HepG2 (cell line): ENCODE measurements around the gene NKX6-2. TPM values are rescaled to one million over a fixed set of nuclear protein-coding genes. Genes with fewer than 3 reads are reported as not detected.

Experiments
- ATAC-seq: fragments of 200-7000 bp; cut with Tn5 transposase; 3 replicates; pipeline ENCODE4 v1.9.1; 2020; ENCODE audit warnings: mild to moderate bottlenecking, moderate library complexity
- BruUV-seq: library from RNA; stranded (reverse); fragments of 400-500 nt; replicated peaks from 2 replicates; lab custom pipeline; 2021; lab: Mats Ljungman, UMichigan
- CTCF ChIA-PET: fragments of 300-600 bp; formaldehyde crosslinking; extraction: SDS; loops from one replicate; lab custom pipeline; 2021; ENCODE audit warnings: low total read pairs, inconsistent platforms, low intra/inter-chr PET ratio; lab: Yijun Ruan, JAX
- POLR2A ChIA-PET: fragments of 350-600 bp; sonication (Branson Sonifier 250); formaldehyde crosslinking; loops from one replicate; lab custom pipeline; 2020; ENCODE audit warnings: antibody characterized with exemption, inconsistent platforms; lab: Yijun Ruan, JAX
- DNase-seq: peaks from one replicate; pipeline ENCODE4 v3.0.0-alpha.2; 2015; ENCODE audit warnings: low spot score
- FAIRE-seq: peaks from 3 replicates; lab custom pipeline; 2011; peaks lifted over from hg19 to GRCh38; lab: Jason Lieb, UNC
- H2AFZ ChIP-seq: one replicate; pipeline ENCODE4 v1.6.1; 2011; ENCODE audit warnings: low read length, inconsistent platforms
- H3K27ac ChIP-seq: fragments of 300-600 bp; 3 replicates; pipeline ENCODE4 v1.8.0; 2011; ENCODE audit warnings: mixed run types, mild to moderate bottlenecking, mixed read lengths, low read length, inconsistent platforms; ENCODE audit not compliant: insufficient read depth; ENCODE audit errors: extremely low read length
- H3K27me3 ChIP-seq, 2 experiments: fragments of 200-600 bp in 1 of 2; 2 replicates in 1 of 2; 3 replicates in 1 of 2; pipeline versions ENCODE4 v1.6.0 to v1.8.0; 2011; ENCODE audit warnings: low read length in 2 of 2, mild to moderate bottlenecking in 2 of 2, moderate library complexity in 2 of 2, inconsistent platforms in 1 of 2; ENCODE audit not compliant: insufficient read depth in 2 of 2, control insufficient read depth in 1 of 2
- H3K36me3 ChIP-seq, 2 experiments: fragments of 200-600 bp in 1 of 2; replicated peaks in 1 of 2; 2 replicates in 1 of 2; 3 replicates in 1 of 2; pipeline versions ENCODE4 v1.5.1 to v1.8.0; 2011; ENCODE audit warnings: low read length in 2 of 2, inconsistent platforms in 1 of 2; ENCODE audit not compliant: insufficient read depth in 2 of 2, control insufficient read depth in 1 of 2
- H3K4me1 ChIP-seq: 2 replicates; pipeline ENCODE4 v1.5.1; 2012; ENCODE audit warnings: low read length, inconsistent platforms; ENCODE audit not compliant: insufficient read depth
- H3K4me2 ChIP-seq: 2 replicates; pipeline ENCODE4 v1.6.0; 2011; ENCODE audit warnings: low read depth, low read length, inconsistent platforms
- H3K4me3 ChIP-seq, 3 experiments: fragments of 200-600 bp in 1 of 3; sonication (generic), shearing (Covaris generic) in 1 of 3; replicated peaks in 1 of 3; 2 replicates each; pipeline ENCODE4 v1.5.1; 2011 to 2016; ENCODE audit warnings: low read length in 3 of 3, inconsistent platforms in 2 of 3, low read depth in 2 of 3, mild to moderate bottlenecking in 2 of 3, control low read depth in 1 of 3, mixed read lengths in 1 of 3; ENCODE audit not compliant: insufficient read depth in 1 of 3
- H3K79me2 ChIP-seq: one replicate; pipeline ENCODE4 v1.6.1; 2011; ENCODE audit warnings: low read length, inconsistent platforms; ENCODE audit not compliant: insufficient read depth
- H3K9ac ChIP-seq: 2 replicates; pipeline ENCODE4 v1.6.0; 2011; ENCODE audit warnings: mild to moderate bottlenecking, low read depth, low read length, inconsistent platforms; ENCODE audit not compliant: insufficient read depth
- H3K9me3 ChIP-seq: 2 replicates; pipeline ENCODE4 v1.5.1; 2012; ENCODE audit warnings: mild to moderate bottlenecking, low read length
- H4K20me1 ChIP-seq: 2 replicates; pipeline ENCODE4 v1.6.0; 2011; ENCODE audit warnings: inconsistent platforms, mild to moderate bottlenecking, low read length, moderate library complexity; ENCODE audit not compliant: insufficient read depth
- ATAD3A ChIP-seq: sonication (generic); formaldehyde crosslinking; IDR thresholded peaks from 2 replicates; pipeline ENCODE4 v1.4.0; 2020; ENCODE audit warnings: missing genetic modification reagents
- CCDC6 ChIP-seq: sonication (generic); formaldehyde crosslinking; IDR thresholded peaks from 2 replicates; pipeline ENCODE4 v1.8.1; 2022; ENCODE audit warnings: mild to moderate bottlenecking, missing genetic modification reagents, moderate library complexity
- DMTF1 ChIP-seq: sonication (generic); formaldehyde crosslinking; IDR thresholded peaks from 2 replicates; pipeline ENCODE4 v1.4.0; 2020; ENCODE audit warnings: mild to moderate bottlenecking, missing genetic modification reagents
- DNMT3B ChIP-seq: conservative IDR thresholded peaks from 2 replicates; pipeline ENCODE4 v1.6.1; 2016; ENCODE audit warnings: missing biosample characterization, control low read depth
- DPF2 ChIP-seq: sonication (generic); formaldehyde crosslinking; IDR thresholded peaks from 2 replicates; pipeline ENCODE4 v1.4.0; 2020; ENCODE audit warnings: mild to moderate bottlenecking, low read depth, missing genetic modification reagents, borderline replicate concordance
- FOXJ3 ChIP-seq: sonication (generic); formaldehyde crosslinking; IDR thresholded peaks from 2 replicates; pipeline ENCODE4 v1.4.0; 2020; ENCODE audit warnings: missing genetic modification reagents, mild to moderate bottlenecking, borderline replicate concordance
- PHB2 ChIP-seq: fragments of 450-650 bp; IDR thresholded peaks from 2 replicates; pipeline ENCODE4 v1.6.1; 2018; ENCODE audit not compliant: partially characterized antibody
- RFX5 ChIP-seq: IDR thresholded peaks from 2 replicates; pipeline ENCODE4 v1.6.1; 2011; ENCODE audit warnings: low read depth, low read length, improper control_type of control experiment
- RXRB ChIP-seq: IDR thresholded peaks from 2 replicates; pipeline ENCODE4 v1.6.1; 2016; ENCODE audit warnings: borderline replicate concordance, missing genetic modification reagents, missing compliant biosample characterization
- SETDB1 ChIP-seq: sonication (generic); formaldehyde crosslinking; IDR thresholded peaks from 2 replicates; pipeline ENCODE4 v1.5.1; 2020; ENCODE audit warnings: missing genetic modification reagents, mild to moderate bottlenecking, borderline replicate concordance
- SMARCE1 ChIP-seq: fragments of 450-650 bp; IDR thresholded peaks from 2 replicates; pipeline ENCODE4 v1.6.1; 2017; ENCODE audit warnings: borderline replicate concordance
- ZBED4 ChIP-seq: sonication (generic); formaldehyde crosslinking; IDR thresholded peaks from 2 replicates; pipeline ENCODE4 v1.4.0; 2020; ENCODE audit warnings: missing genetic modification reagents, borderline replicate concordance
- ZHX1 ChIP-seq: sonication (generic); formaldehyde crosslinking; IDR thresholded peaks from 2 replicates; pipeline ENCODE4 v1.8.1; 2022; ENCODE audit warnings: low read depth, mild to moderate bottlenecking, missing genetic modification reagents
- ZNF460 ChIP-seq: sonication (generic); formaldehyde crosslinking; IDR thresholded peaks from 2 replicates; pipeline ENCODE4 v1.5.1; 2020; ENCODE audit warnings: missing genetic modification reagents, mild to moderate bottlenecking, borderline replicate concordance
- WGBS: methylation state at CpG from one replicate; pipeline ENCODE4 v1.1.6; 2017; ENCODE audit warnings: low lambda C conversion rate; 5-methylcytosine and 5-hydroxymethylcytosine counted together
- in situ Hi-C: cut with HindIII; loops from 2 replicates; pipeline ENCODE4 v1.10.0; 2017; ENCODE audit warnings: low pct_unique_long_range_greater_than_20kb; ENCODE audit not compliant: extremely low pct_ligation_motif_present
- intact Hi-C: fragments of 100-400 bp; cut with micrococcal nuclease; formaldehyde crosslinking; loops from one replicate; pipeline ENCODE4 v1.10.0; 2022; ENCODE audit not compliant: unreplicated experiment
- polyA plus RNA-seq, 8 experiments: library from polyadenylated mRNA; depleted of rRNA in 3 of 8; stranded (reverse) in 7 of 8; unstranded in 1 of 8; fragments of >200 nt; fragmentation: Illumina TruSeq in 4 of 8; extraction: Trizol in 4 of 8; gene quantifications; 2 replicates each; pipeline versions ENCODE4 v1.2.1 to v1.2.3, GENCODE V29; 2011 to 2016; ENCODE audit warnings: low read depth in 4 of 8, missing spikeins in 1 of 8, mixed read lengths in 1 of 8; ENCODE audit not compliant: insufficient read depth in 1 of 8
- total RNA-seq, 5 experiments: library from RNA; depleted of rRNA; stranded (reverse); fragments of >200 nt; fragmentation: Illumina TruSeq; extraction: Trizol; gene quantifications; 2 replicates each; pipeline ENCODE4 v1.2.3, GENCODE V29; 2016; ENCODE audit warnings: low read depth in 1 of 5

Gene NKX6-2
- total and polyA plus RNA-seq, 2 of the 13 experiments (the other 11 are each of a cell fraction or from before 2014, with no cell fraction given): not detected

- TF ChIP-seq RFX5 (no peak), DNMT3B (CRISPR knock-in tag) (no peak), ZNF460 (CRISPR knock-in tag) (no peak), FOXJ3 (CRISPR knock-in tag) (no peak)
Measured at GRCh38 chr10:132828681-132829080, 42.7 kb upstream of the NKX6-2 start (continued).

- POLR2A ChIA-PET: no interaction called here
- Histone ChIP-seq H3K79me2 (no peaks in the 10 kb centered on the region), H3K27me3 (peaks cover 0 to 30% of the 10 kb centered on the region in 2 experiments; a peak in 3 of 5 replicates), H3K4me3 (no peak overlapping the region; a peak in 1 of 6 replicates), H2AFZ (no peak overlapping the region), H3K9me3 (peaks cover 24% of the 10 kb centered on the region), H3K4me1 (peaks cover 10% of the 10 kb centered on the region), H3K4me2 (no peak overlapping the region), H4K20me1 (no peaks in the 10 kb centered on the region), H3K36me3 (no peaks in the 10 kb centered on the region), H3K9ac (no peak overlapping the region), H3K27ac (no peak overlapping the region)
- DNase-seq (no peak), FAIRE-seq (no peak), ATAC-seq (no peak)
- 66% methylated on average over 29 of the region's 29 CpGs for WGBS
- CTCF ChIA-PET: no interaction called here
- intact Hi-C loops: no loop called here
- no TSS peak for BruUV-seq
- in situ Hi-C loops: no loop called here
- TF ChIP-seq PHB2 (no peak), SETDB1 (CRISPR knock-in tag) (no peak), ATAD3A (no peak), DMTF1 (CRISPR knock-in tag) (no peak), ZHX1 (no peak), RXRB (CRISPR knock-in tag) (no peak), ZBED4 (CRISPR knock-in tag) (no peak), SMARCE1 (no peak), DPF2 (CRISPR knock-in tag) (no peak), CCDC6 (CRISPR knock-in tag) (no peak)
Measured at GRCh38 chr10:132827861-132828539, 42.1 kb upstream of the NKX6-2 start.
